Stimulated activated CD8-positive, alpha-beta memory T cell treated with anti-CD3 and anti-CD28 coated beads, Interleukin-12 subunit alpha, Interleukin-12 subunit beta, amount 100 ng/mL, for 4 hours (primary cell): ENCODE measurements around the gene HSD17B2.
"Not testable (repeated sequence)": the region's sequence is repeated elsewhere in the genome, so short reads cannot be mapped to it uniquely, and the experiment has no call there.

Source experiments
- DNase-seq: peaks from one replicate; pipeline ENCODE4 v3.0.0-alpha.2; 2020; ENCODE audit warnings: low read depth

Gene HSD17B2

DNA sequence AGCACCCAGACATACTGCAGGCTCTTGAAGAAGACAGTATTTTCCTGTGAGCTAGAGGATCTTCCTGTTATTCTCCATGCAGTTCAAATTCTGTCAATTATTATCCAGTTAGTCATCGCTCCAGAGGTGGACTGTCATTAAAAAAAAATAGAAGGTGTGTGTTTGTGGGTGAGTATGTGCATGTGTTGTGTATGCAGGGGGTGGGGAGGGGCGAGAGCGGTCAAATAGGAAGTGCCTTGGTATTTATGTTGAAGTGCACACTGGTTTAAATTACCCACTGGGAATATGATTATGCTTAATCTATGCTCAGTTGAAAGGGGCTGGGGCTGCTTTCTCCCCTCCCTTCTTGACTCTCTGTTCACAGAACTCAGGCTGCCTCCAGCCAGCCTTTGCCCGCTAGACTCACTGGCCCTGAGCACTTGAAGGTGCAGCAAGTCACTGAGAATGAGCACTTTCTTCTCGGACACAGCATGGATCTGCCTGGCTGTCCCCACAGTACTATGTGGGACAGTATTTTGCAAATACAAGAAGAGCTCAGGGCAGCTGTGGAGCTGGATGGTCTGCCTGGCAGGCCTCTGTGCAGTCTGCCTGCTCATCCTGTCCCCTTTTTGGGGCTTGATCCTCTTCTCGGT, at the start of gene HSD17B2:
HSD17B2 (plus strand) TSS at position 273 of the 632 bp plus-strand sequence; CDS start at position 445, 172 bp downstream.
- no peak for DNase-seq

- DNase-seq = no peak
These were observed 47.9 kb upstream of the HSD17B2 start for GRCh38 chr16:81987121-81987520.

DNA sequence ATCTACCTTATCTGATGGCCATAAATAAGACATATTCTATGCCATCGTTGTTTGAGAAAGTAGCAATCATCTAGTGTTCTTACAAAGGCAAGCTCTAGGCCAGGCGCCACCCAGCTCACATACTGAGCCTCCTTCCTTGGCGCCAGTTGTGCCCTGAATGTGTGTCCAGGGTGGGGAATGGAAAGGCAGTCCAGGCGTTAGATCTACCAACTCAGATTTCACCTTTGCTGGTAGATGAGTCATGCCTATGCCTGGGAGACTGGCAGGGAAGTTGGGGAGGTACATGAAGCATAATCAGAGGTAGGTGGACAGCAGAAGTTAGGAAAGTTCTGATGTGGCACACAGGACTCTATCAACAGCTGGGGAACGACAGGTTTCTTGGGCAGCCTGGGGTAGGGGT, 47.3 kb upstream of the HSD17B2 start:
- no peak for DNase-seq

DNA sequence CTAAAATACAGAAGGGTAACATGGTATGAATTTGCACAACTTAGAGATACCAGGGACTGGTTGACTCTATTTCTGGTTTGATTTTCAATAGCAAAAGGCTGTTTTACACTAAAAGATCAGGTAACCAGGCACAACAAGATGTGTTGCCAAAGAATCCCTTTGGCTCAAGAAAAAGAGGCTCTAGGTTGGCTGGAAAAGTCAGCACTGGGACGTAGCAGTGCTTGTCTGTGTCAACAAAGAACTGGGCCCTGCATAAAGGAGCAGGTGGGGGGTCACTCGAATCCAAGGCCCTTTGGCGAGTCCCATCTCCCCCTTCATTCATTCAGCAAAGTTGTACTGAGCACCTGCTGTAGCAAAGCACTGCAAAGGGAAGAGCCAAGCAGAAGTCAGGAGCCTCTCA, 42.2 kb upstream of the HSD17B2 start:
- DNase-seq = no peak

GRCh38 chr16:81994485-81994884, 40.6 kb upstream of the HSD17B2 start:
- no peak for DNase-seq

DNA sequence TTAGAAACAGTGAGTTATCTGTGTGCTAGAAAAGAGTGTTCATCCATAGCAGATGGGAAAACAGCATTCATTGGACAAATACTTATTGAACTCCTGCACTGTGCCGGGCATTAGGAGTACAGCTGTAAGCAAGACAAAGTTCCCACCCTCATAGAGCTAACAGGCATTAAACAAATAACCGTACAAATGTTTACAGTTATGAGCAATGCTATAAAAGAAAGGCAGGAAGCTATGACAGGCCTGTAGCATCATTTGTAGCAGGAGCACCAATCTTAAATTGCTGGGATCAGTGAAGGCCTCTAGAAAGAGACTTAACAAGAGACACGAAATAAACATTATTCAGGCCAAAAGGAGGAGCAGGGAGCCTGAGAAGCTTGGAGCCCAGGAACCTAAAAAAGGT, 39.4 kb upstream of the HSD17B2 start:
- DNase-seq = no peak

DNA sequence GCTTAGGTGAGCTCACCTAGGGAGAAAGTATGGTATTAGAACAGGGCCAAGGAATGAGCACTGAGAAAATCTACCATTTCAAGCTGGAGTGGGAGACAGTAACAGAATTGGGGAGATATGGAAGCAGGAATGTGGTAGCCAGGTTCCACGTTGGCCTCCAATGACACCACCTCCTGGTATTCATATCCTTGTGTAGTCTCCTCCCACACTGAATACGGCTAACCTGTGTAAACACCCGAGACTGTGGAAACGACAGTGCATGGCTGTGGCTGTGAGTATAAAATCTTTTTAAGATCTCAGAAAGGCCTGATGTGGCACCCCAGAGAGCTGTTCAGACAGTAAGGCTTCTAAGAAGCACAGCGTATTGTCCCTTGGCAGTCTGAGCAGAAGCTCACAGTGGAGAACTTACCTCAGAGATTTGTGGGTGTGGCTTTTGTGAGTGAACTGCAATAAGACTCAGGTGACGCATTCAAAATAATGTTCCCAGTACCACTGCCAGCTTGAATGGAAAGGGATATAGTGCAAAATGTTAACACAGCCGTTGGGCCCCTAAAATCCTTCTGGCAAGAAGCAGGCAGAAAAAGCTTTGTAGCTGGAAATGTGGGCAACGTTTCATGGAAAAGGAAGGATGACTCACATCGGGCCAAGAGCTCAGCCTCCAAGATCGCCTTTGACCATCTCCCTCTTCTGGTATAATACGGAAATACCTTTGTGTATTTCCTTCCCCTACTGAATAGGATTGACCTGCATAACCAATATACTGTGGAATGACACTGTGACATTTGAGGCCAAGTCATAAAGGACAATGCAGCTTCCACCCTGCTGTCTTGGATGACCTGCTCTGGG, 38.2 kb upstream of the HSD17B2 start:
- no peak for DNase-seq

DNA sequence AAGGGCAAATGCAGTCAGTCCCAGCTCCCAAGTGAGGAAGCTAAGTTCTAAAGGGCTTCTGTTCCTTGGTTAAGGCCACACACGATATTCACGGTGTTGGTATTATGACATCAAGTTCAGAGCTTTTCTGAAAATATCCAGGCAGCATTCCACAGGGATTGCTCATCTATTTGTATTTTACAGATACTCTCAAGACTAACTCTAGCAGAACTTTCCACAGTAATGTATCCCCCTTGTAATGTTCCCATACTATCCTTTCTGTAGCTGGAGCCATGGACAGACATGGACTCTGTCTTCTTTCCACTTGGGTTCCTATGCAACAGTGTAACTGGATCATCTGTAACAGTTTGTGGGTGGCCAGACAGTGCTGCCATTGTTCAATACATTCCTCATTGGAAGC, 37.3 kb upstream of the HSD17B2 start:
- DNase-seq = no peak

GRCh38 chr16:82002831-82003230, 32.2 kb upstream of the HSD17B2 start:
- DNase-seq = no peak

DNA sequence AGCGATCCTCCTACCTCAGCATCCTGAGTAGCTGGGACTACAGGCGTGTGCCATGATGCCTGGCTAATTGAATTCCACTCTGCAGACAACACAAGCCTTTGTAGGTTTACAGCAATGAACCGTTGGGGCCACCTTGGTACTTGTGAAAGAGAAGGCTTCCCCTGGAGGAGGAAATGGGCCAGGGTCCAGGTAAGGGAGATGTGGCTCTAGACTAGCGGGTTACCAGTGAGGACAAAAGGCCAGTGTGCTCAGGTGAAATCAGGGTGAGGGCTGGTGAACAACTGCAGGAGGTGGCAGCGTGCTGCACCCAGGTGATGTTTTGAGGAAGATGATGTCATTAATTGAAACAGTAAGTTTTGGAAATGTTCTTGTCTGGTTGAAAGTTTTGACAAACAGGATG, 30.5 kb upstream of the HSD17B2 start:
- DNase-seq = no peak

- no peak for DNase-seq
These were observed 29.8 kb upstream of the HSD17B2 start for GRCh38 chr16:82005027-82005830.

GRCh38 chr16:82006036-82006435, 29.0 kb upstream of the HSD17B2 start:
- no peak for DNase-seq

GRCh38 chr16:82007189-82007588, 27.9 kb upstream of the HSD17B2 start:
- DNase-seq = no peak

- no peak for DNase-seq
These were observed 26.0 kb upstream of the HSD17B2 start for GRCh38 chr16:82008957-82009592.

DNA sequence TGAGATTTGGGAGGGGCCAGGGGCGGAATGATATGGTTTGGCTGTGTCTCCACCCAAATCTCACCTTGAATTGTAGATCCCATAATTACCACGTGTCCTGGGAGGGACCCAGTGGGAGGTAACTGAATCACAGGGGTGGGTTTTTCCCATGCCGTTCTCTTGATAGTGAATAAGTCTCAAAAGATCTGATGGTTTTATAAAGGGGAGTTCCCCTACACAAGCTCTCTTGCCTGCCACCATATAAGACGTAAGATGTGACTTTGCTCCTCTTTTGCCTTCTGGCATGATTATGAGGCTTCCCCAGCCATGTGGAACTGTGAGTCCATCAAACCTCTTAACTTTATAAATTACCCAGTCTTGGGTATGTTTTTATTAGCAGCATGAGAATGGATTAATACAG, 25.3 kb upstream of the HSD17B2 start:
- DNase-seq = not testable (repeated sequence)

DNA sequence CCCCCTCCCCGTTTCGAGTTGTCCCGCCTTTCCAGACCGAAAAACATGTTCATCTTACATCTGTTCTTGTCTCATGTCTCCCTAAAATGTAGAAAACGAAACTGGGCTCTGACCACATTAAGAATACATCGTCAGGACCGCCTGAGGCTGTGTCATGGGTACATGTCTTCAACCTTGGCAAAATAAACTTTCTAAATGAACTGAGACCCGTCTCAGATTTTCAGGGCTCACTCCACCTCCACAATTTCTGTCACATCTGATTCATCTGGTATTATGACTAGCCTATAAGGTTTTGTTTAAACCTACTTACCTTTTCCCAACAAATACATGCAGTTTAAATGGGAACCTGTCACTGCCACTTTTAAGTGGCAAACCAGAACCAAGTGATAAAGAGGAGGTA, 24.4 kb upstream of the HSD17B2 start:
- DNase-seq = no peak

GRCh38 chr16:82011199-82011641, 23.8 kb upstream of the HSD17B2 start, which contains the start of gene SDR42E1:
SDR42E1 (minus strand) TSS chr16:82011470; CDS start chr16:82000858, 10,612 bp downstream.
- peak; percentile 43 for DNase-seq

GRCh38 chr16:82013139-82013538, 21.9 kb upstream of the HSD17B2 start:
- DNase-seq = no peak

GRCh38 chr16:82016263-82016662, 18.8 kb upstream of the HSD17B2 start:
- DNase-seq = no peak

GRCh38 chr16:82016964-82017363, 18.1 kb upstream of the HSD17B2 start:
- DNase-seq = no peak

DNA sequence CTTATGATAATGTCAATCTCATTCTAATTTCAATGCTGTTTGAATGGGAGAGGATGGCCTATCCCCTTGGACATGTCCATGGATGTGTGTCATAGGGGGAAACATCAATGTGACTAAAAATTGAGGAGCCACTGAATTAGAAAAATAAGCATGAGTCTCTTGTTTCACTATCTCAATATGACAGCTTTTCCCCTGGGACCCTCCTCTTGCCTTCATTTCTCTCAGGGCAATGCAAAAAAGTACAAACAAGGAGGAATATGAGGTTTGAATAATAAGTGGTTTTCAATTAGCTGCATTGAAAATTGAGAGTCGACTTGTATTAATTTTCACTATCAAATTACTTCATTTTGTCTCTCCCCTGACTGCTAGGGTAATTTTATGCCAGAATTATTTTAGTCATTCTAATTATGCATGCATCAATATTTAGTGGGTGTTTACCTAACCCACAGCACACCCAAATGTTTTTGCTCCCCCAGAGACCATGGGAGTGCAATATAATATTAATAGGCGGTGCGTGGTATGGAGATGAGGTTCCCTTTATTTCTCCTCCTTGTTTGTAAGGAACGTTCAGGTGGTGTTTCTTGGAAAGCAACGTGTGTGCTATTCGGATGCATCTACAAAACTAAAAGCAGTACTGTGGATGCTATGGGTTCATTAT, 17.0 kb upstream of the HSD17B2 start:
- no peak for DNase-seq

DNA sequence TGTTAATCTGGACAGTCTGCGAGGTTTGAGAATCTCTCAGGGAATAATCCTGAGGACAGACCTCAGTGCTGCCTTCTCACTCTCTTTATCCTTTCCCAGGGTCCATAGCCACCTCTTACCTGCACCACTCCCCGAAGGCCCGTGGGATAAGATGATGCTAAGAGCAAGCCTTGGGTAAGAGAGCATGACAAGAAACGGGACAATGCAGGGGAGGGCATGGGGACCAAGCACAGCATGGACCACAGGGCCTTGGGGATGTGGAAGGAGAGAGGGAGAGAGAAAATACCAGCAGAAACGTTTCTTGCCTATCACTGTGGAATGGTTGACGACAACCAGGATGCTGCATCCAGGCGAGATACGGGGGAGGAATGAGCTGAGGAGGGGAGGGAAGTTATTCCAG, 15.5 kb upstream of the HSD17B2 start:
- DNase-seq = no peak
